Kidney (tissue), 14 donors: ENCODE measurements around the gene C4A. TPM values are rescaled to one million over a fixed set of nuclear protein-coding genes. Genes with fewer than 3 reads are reported as not detected.

Experiments used
- DNase-seq, 5 donors: peaks; one replicate each; pipeline ENCODE4 v3.0.0-alpha.2; 2013 to 2020
- FAIRE-seq: peaks from 2 replicates; lab custom pipeline; 2012; peaks lifted over from hg19 to GRCh38; lab: Jason Lieb, UNC
- H3K27ac ChIP-seq, 2 donors: one replicate each; pipeline ENCODE4 v1.7.0; 2013; ENCODE audit warnings: low read depth in 2 of 2, low read length in 2 of 2, inconsistent platforms in 1 of 2
- H3K27me3 ChIP-seq: one replicate; pipeline ENCODE4 v1.7.1; 2013; ENCODE audit warnings: low read length, inconsistent platforms; ENCODE audit not compliant: control insufficient read depth, insufficient read depth
- H3K36me3 ChIP-seq, 3 donors: one replicate each; pipeline versions ENCODE4 v1.7.0 to v1.7.1; 2013; ENCODE audit warnings: low read length in 3 of 3, control low read depth in 1 of 3, inconsistent platforms in 1 of 3; ENCODE audit not compliant: insufficient read depth in 3 of 3, control insufficient read depth in 2 of 3
- H3K4me1 ChIP-seq, 3 donors: one replicate each; pipeline versions ENCODE4 v1.7.0 to v1.7.1; 2013; ENCODE audit warnings: low read length in 3 of 3, inconsistent platforms in 1 of 3, low read depth in 1 of 3; ENCODE audit not compliant: control insufficient read depth in 2 of 3, insufficient read depth in 2 of 3
- H3K4me3 ChIP-seq, 3 donors: one replicate each; pipeline versions ENCODE4 v1.7.0 to v1.8.1; 2013; ENCODE audit warnings: low read length in 3 of 3, control low read depth in 1 of 3, inconsistent platforms in 1 of 3
- H3K9ac ChIP-seq, 3 donors: one replicate each; pipeline versions ENCODE4 v1.7.0 to v1.7.1; 2013; ENCODE audit warnings: low read length in 3 of 3, control low read depth in 1 of 3, inconsistent platforms in 1 of 3
- H3K9me3 ChIP-seq, 3 donors: one replicate each; pipeline versions ENCODE4 v1.7.0 to v1.7.1; 2013; ENCODE audit warnings: low read length in 3 of 3, control low read depth in 1 of 3, inconsistent platforms in 1 of 3; ENCODE audit not compliant: control insufficient read depth in 2 of 3, insufficient read depth in 1 of 3
- intact Hi-C: fragments of 100-400 bp; cut with DNase I; formaldehyde crosslinking; loops from one replicate; pipeline ENCODE4 v1.11.1; 2022
- polyA plus RNA-seq: library from polyadenylated mRNA; stranded (reverse); fragments of 350-450 nt; fragmentation: Illumina TruSeq; extraction: RNeasy Lipid Tissue Mini Kit (QIAGEN cat#74804); gene quantifications from one replicate; pipeline ENCODE4 v1.2.3, GENCODE V29; 2014; ENCODE audit warnings: low read depth, low replicate concordance; ENCODE audit not compliant: insufficient read depth
- total RNA-seq: library from RNA; stranded (reverse); fragmentation: NEBNext Ultra II Directional; extraction: Animal tissue kit (Norgen Biotek cat#: 25700); gene quantifications from one replicate; pipeline ENCODE4 v1.2.1, GENCODE V29; 2021
- TF ChIP-seq, protein P1 (sequence below): IDR thresholded peaks from 3 replicates; pipeline ENCODE4 v1.5.1; 2012; ENCODE audit warnings: mild to moderate bottlenecking, moderate library complexity, borderline replicate concordance; ENCODE audit not compliant: insufficient read depth; ENCODE audit errors: extremely low read depth
- donor health status: control.
- donor health status: control.
- donor health status: control.
- donor health status: control.
- donor health status: control.
- donor health status: DM: yes; HTN: yes; CAD: no.
- donor health status: Normal renal cell carcinoma (clear cell type).

C4A gene
- total and polyA plus RNA-seq, 2 donors from 2014 or later, result 250 to 521 TPM

DNA sequence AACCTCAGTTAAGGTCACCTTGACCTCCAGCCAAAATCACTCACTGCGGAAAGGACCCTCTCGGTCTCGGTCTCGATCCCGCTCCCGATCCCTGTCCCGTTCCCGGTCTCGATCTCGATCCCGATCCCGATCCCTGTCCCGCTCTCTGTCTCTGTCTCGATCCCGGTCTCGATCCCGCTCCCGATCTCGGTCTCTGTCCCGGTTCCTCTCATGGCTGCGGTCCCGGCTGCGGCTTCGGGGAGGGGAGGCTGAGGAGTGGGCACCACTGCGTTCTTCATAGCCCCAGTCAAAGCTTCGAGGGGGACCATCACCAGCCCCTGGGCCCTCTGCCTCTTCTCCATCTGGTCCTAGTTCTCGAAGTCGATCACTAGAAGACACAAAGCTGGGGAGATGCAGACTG is 27.3 kb upstream of the C4A start:
- H3K9me3 ChIP-seq, result no peaks in the 10 kb centered on the region
- FAIRE-seq (no peak), DNase-seq (peak in 1 of 5 donors; percentile 70)
- H3K4me3 ChIP-seq, result no peak overlapping the region
- TF ChIP-seq, protein P1, sequence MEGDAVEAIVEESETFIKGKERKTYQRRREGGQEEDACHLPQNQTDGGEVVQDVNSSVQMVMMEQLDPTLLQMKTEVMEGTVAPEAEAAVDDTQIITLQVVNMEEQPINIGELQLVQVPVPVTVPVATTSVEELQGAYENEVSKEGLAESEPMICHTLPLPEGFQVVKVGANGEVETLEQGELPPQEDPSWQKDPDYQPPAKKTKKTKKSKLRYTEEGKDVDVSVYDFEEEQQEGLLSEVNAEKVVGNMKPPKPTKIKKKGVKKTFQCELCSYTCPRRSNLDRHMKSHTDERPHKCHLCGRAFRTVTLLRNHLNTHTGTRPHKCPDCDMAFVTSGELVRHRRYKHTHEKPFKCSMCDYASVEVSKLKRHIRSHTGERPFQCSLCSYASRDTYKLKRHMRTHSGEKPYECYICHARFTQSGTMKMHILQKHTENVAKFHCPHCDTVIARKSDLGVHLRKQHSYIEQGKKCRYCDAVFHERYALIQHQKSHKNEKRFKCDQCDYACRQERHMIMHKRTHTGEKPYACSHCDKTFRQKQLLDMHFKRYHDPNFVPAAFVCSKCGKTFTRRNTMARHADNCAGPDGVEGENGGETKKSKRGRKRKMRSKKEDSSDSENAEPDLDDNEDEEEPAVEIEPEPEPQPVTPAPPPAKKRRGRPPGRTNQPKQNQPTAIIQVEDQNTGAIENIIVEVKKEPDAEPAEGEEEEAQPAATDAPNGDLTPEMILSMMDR, result no peak
- H3K36me3 ChIP-seq, result peaks cover 9 to 35% (median 34%) of the 10 kb centered on the region in 3 donors
- H3K4me1 ChIP-seq, result peaks cover 3 to 13% (median 9%) of the 10 kb centered on the region in 3 donors
- intact Hi-C loops, result no loop called here
- no peak overlapping the region for H3K9ac ChIP-seq
- H3K27me3 ChIP-seq, result no peaks in the 10 kb centered on the region
- H3K27ac ChIP-seq, result no peak overlapping the region

DNA sequence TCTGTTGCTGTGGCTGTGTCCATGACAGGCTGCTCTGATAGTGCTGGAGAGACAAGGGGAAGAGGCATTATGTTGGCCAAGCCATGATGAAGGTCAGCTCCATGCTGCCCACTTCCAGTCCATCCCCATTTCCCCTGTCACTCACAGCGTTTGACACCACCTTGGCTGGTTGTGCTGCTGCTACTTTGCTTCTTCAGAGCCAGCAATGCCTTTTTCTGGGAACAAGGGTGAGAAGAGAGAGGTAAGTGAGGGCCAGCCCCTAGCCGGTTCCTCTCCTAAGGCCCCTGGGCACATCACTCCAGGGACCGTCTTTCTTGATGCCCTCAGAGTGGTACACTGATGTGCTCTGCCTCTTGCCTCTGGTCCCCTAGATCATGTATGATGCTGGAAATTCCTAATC is 25.1 kb upstream of the C4A start:
- intact Hi-C loops, result no loop called here
- no peaks in the 10 kb centered on the region for H3K27me3 ChIP-seq
- FAIRE-seq, result no peak
- DNase-seq, result peak in 1 of 5 donors; percentile 24
- no peaks in the 10 kb centered on the region for H3K9me3 ChIP-seq
- TF ChIP-seq, protein P1, result no peak
- no peak overlapping the region for H3K4me3 ChIP-seq
- H3K4me1 ChIP-seq, result peaks cover 5 to 16% (median 13%) of the 10 kb centered on the region in 3 donors
- H3K27ac ChIP-seq, result no peak overlapping the region
- H3K36me3 ChIP-seq, result peaks cover 9 to 51% (median 37%) of the 10 kb centered on the region in 3 donors
- H3K9ac ChIP-seq, result no peak overlapping the region

DNA sequence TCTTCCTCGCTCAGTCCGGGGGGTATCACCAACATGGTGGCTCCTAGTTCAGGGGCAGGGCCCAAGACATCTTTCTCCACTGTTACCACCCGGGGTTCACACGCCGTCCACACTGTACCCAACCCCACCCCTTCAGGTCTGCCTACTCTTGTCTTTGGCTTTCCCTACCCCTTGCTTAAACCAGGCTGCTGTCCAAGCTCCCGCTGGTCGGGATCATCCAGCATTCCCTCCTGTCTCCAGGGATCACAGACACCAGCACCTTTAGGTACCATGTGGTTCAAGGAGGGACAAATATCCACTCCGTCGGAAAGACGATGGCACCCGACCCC is 23.5 kb upstream of the C4A start:
- peaks cover 5 to 16% (median 13%) of the 10 kb centered on the region in 3 donors for H3K4me1 ChIP-seq
- intact Hi-C loops, result no loop called here
- no peaks in the 10 kb centered on the region for H3K27me3 ChIP-seq
- H3K36me3 ChIP-seq, result peaks cover 9 to 60% (median 41%) of the 10 kb centered on the region in 3 donors
- peak overlapping the region; percentile 66 to 87 for H3K27ac ChIP-seq
- H3K9me3 ChIP-seq, result no peaks in the 10 kb centered on the region
- TF ChIP-seq, protein P1, result no peak
- peak overlapping the region; percentile 77 to 96 (median 85) for H3K9ac ChIP-seq
- DNase-seq, result peak in 1 of 5 donors; percentile 74
- FAIRE-seq, result no peak
- peak overlapping the region; percentile 88 to 99 (median 91) for H3K4me3 ChIP-seq
